HG02852 (cell line): Measurements from ENCODE around the gene ALS2CL.

Source experiments
- ATAC-seq: cut with Tn5 transposase; IDR thresholded peaks from one replicate; pipeline ENCODE4 v1.9.1; 2021; ENCODE audit warnings: mild to moderate bottlenecking, moderate library complexity; ENCODE audit not compliant: unreplicated experiment

ALS2CL gene

GRCh38 chr3:46680298-46680826 lies 13.1 kb downstream of the ALS2CL start:
- no peak for ATAC-seq

GRCh38 chr3:46679681-46680080 lies 13.8 kb downstream of the ALS2CL start:
- no peak for ATAC-seq

DNA sequence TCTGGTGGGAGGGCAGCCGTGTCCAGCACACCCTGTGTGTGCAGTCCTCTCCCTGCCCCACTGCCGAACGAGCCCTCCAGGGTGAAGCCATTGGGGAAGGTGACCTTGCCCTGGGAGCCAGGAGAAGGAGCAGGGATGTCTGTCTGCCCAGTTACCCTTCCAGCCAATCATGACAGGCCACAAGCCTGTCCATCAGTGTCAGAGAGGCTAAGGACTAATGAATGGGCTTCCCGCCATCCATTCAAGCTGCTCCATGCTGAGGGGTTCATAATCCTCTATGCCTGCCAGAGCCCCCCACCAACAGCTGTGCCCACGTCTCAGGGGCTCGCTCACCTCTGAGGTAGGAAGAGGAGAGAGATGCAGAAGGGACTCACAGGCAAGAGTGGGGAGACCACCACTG lies 15.2 kb downstream of the ALS2CL start:
- ATAC-seq, result no peak

GRCh38 chr3:46677411-46677726 lies 16.1 kb downstream of the ALS2CL start:
- no peak for ATAC-seq

- ATAC-seq, result no peak
Observed at GRCh38 chr3:46676601-46677410, 16.7 kb downstream of the ALS2CL start.

GRCh38 chr3:46675843-46676567 lies 17.5 kb downstream of the ALS2CL start:
- ATAC-seq, result no peak

DNA sequence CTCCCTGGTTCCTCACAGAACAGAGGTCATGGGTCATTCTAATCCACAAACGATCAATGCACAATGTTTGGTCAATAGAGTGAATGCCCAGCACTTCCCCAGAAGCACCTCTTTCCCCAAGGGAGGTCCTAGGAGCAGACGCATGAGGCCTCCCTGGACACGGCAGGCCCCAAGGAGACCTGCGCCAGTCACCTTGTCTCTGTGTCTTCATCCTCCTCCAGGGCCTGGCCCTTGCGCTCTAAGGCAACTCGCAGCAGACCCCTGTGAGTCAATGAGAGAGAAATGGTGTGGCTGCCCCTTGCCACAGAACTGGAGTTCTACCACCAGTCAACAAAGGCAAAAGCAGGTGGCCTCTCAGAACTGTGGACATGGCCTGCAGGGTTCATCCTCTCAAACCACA lies 18.1 kb downstream of the ALS2CL start:
- ATAC-seq, result no peak

DNA sequence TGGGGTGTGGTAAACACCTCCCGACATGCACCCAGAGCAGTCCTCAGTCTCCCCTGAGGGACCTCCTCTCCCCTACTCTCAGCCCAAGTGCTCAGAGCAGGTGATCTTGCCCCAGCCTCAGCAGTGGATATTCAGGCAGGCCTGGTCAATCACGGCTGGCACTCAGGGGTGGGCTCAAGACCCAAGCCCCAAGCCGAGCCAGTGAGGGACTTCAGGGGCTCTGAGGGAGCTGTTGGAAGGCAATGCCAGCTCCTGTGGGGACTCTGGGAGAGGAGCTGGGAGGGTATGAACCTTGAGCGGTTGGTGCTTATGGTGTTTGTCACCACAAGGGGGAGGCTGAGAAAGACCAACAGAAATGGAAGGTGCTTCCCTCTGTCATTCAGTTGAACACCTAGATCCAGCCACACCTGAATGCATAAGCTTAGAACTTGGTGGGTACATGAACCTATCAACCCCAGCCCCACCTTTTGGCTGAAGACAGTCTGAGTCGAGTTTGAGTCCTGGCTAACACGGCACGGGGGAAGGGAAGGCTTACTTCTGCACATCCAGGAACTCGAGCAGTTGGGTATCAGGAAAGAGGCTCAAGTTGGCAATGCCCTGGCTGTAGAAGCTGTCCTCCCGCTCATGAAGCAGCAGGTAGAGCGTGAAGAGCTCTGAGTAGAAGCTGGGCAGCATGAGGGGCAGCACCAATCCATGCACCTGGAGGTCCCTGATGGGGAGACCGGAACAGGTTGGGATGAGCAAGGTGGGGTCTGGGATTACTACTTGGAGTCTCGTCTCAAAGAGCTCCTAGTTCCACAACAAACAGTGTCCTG lies 19.2 kb downstream of the ALS2CL start:
- ATAC-seq, result no peak

DNA sequence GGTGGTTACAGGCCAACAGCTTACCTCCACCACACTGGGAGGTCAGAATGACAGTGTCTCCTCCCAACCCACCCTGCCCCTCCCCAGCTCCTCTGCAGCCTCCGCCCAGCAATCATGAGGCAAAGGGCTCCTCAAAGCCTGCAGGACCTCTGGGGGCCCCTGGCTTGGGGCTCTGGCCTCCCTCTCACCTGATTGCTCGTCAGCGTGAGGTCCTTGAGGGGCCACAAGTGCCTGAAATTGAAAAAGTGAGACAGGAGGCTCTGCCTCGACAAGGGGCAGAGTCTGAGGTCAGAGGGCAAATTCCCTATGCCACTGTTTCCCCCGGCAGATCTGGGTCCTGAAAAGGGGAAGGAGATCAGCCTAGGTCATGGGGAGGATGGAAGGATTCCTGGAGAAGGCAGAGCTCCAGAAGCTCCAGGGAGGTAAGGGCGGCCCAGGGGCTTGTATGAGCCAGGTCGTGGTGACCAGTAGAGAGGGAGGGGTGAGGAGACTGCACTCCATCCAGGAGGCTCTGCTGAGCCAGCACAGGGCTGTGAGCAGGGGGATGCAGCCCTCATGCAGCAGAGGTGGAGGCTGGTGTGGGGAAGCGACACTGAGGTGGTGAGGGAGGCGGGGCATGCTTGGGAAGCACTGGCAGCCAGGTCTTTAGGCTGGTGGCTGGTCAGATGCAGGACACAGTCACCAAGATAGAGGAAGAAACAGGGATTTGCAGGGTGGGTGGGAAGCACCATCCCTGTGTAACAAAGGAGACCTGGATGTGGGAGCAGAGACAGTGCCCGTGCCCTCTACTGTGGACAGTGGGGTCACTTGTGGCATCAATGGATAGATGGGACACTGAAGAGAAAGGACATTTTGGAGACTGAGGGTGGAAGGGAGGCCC lies 20.1 kb downstream of the ALS2CL start:
- ATAC-seq, result no peak

- ATAC-seq, result no peak
Observed at GRCh38 chr3:46672349-46672695, 21.2 kb downstream of the ALS2CL start.

DNA sequence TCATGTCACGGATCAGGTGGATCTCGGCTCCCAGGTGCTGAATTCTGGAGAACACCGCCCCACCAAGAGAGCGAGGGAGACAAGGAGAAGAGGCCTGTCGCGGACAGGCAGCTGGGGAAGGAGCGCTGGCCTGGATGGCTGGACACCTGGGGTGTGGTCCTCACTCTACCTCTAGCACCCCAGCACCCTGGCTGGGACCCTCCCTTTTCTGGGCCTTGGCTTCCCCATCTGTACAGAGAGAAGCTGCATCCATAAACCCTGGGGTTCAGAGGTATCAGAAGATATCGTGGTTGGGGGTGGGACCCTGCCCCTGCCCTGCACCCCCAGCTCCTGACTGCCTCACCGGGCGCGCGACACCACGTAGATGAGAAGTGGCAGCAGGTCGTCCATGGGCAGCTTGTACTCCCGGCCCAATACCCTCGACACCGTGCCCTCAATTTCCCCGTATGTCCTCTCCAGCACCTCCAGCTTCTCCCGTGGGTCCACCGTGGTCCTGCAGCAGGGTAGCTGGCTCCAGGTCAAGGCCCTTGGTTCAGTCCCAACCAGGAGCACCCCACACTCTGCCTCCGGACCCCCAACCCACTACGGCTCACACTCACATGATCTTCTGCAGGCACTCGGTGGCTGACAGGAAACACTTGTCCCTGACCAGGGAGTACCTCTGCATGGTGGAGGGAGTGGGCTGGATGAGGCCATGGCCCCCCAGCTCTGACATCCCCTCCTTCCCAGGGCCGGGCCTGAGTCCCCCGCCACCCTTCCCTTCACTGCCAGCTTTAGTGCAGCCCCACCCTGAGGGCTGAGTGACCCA lies 21.7 kb downstream of the ALS2CL start:
- ATAC-seq, result no peak

DNA sequence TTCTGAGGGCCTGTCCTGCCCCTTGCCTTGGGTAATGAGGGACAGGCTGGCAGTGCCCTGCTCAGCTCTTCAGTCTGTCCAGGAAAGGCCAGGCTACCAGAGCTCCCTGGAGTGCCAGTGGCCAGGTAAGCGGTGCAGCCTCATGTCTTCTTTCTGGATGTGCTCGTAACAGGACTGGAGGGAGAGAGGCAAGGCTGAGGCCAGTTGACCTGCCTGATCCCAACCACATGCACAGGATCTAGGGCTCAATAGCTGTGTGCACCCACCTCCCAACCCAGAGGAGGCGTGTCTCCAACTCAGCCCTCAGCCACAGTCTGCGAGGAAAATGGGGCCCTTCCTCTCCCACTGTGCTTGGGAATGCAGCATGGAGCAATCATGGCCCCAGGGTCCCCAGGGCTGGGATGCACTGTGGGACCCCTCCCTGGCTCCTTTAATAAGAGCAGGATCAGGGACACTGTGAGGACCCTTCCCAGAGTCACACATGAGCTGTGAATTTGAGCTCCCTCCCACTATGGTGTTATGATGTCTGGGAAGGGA lies 22.5 kb downstream of the ALS2CL start:
- no peak for ATAC-seq

GRCh38 chr3:46670000-46670890 lies 23.2 kb downstream of the ALS2CL start:
- ATAC-seq, result no peak

DNA sequence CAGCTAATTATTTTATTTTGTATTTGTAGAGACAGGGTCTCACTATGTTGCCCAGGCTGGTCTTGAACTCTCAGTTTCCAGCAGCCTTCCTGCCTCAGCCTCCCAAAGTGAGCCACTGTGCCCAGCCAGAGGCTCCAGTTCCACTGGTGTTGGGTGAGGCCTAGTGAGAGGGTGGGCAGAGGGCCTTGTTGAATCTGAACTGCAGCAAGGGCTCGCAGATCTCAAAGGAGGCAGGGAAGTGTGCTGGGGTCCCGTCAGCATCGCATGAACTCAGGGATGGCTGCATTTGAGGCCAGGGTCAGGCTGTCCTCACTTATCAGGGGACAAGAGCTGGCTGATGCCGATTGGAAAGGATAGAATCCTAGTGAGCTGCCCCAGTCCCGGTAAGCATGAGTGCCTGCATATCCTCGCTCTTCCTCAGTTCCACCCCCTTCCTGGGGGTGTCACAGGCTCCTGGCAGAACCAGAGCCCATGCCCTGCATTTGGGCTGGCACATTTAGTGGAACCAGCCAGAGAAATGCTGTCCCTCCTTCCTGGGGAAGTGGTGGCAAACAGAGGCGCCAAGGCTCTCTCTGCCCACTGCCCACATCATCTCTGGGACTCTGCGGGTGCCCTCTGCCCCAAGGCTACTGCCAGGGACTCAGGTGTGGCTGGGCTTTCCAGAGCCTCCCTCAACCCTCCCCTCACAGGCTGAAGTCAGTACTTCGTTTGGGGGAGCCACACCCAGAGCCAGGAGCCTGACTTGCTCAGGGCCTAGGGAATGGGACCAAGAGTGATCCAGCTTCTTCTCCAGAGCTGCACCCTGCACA lies 24.1 kb downstream of the ALS2CL start:
- no peak for ATAC-seq

DNA sequence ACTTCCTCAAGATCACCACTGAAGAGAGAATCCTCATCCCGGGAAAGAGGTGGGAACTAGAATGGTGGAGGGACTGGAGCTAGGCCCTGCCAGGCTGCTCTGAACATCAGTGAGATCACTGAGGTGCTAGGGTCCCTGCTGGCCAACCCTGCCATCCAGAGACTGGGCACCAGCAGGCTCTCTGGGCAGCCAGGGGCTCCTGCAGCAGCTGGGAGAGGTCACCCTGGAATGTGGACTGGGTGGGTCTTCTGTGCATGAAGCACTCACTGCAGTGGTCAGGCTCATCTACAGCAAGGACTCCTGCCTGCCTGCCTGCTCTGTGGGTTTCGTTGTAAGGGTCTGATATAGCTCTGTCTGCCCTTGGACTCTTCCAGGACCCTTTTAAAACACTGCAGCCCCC lies 24.9 kb downstream of the ALS2CL start:
- ATAC-seq, result no peak

DNA sequence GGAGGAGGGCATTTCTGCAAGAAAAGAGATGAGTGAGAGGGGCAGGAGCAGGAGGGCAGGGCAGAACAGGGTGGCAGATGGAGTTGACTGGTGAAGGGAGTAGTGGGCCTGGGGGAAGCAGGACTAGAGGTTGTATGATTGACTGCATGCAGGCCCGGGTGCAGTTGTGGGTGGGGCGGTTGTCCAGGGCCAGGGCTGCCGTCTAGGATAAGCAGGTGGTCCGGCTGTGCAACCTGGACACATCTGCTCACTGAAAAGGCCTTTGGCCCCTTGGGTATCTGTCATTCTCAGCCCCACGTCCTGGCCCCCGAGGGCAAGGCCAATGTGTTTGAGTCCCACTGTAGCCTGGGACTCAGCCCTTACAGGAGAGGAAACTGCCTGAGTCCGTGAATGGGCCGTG lies 25.4 kb downstream of the ALS2CL start:
- no peak for ATAC-seq

DNA sequence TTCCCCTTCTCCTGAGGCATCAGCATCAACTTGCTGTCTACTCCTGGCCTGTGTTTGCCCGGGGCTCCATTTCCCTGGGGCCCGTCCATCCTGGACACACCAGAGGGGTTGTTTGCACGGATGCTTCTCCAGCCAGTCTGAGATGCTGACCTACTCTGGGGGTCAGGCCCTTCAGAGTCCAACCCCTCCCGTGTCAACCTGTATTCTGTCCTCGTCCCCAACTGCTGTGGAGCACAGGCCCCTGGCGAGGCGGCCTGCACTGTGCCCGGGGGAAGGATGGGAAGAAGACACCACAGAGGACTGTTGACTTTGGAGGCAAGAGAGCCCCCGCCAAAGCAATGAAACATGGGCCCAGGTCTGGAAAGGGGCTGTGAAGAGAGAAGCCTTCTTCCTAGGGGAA lies 25.8 kb downstream of the ALS2CL start:
- ATAC-seq, result no peak
